Upper lobe of left lung (tissue), 6 donors: ENCODE measurements around the gene SEPSECS. TPM values are rescaled to one million over a fixed set of nuclear protein-coding genes. Genes with fewer than 3 reads are reported as not detected.
A peak's percentile ranks its signal among the peaks of the same experiment; 100 is the strongest.

ENCODE experiments used
- ATAC-seq, 2 donors: fragments of 200-7000 bp; cut with Tn5 transposase; one replicate each; pipeline ENCODE4 v1.9.1; 2022; ENCODE audit warnings: mild to moderate bottlenecking in 2 of 2, moderate library complexity in 2 of 2; ENCODE audit not compliant: low FRiP score in 2 of 2
- DNase-seq, 2 donors: peaks; one replicate each; pipeline ENCODE4 v3.0.0-alpha.2; 2019 to 2020
- H3K27ac ChIP-seq, 4 donors: fragments of 200-600 bp; sonication (generic); one replicate each; pipeline ENCODE4 v1.5.1; 2016 to 2019
- H3K27me3 ChIP-seq, 4 donors: fragments of 200-600 bp; sonication (generic); one replicate each; pipeline ENCODE4 v1.5.1; 2017 to 2019
- H3K36me3 ChIP-seq, 4 donors: fragments of 200-600 bp; sonication (generic); one replicate each; pipeline ENCODE4 v1.5.1; 2016 to 2019
- H3K4me1 ChIP-seq, 4 donors: fragments of 200-600 bp; sonication (generic); one replicate each; pipeline ENCODE4 v1.5.1; 2018 to 2019
- H3K4me3 ChIP-seq, 4 donors: fragments of 200-600 bp; sonication (generic); one replicate each; pipeline ENCODE4 v1.5.1; 2017 to 2019; ENCODE audit warnings: mild to moderate bottlenecking in 2 of 4, moderate library complexity in 1 of 4
- H3K9me3 ChIP-seq, 4 donors: fragments of 200-600 bp; sonication (generic); one replicate each; pipeline ENCODE4 v1.5.1; 2018 to 2019
- EP300 ChIP-seq, 4 donors: sonication (generic); formaldehyde crosslinking; IDR thresholded peaks; one replicate each; pipeline ENCODE4 v1.5.1; 2017; ENCODE audit warnings: antibody characterized with exemption in 4 of 4, control low read depth in 2 of 4
- POLR2A ChIP-seq, 4 donors: fragments of 450-650 bp; IDR thresholded peaks; one replicate each; pipeline ENCODE4 v1.5.1; 2016 to 2017; ENCODE audit warnings: antibody characterized with exemption in 4 of 4, mild to moderate bottlenecking in 2 of 4
- POLR2AphosphoS5 ChIP-seq, 2 donors: sonication (generic); formaldehyde crosslinking; IDR thresholded peaks; one replicate each; pipeline ENCODE4 v1.5.1; 2017; ENCODE audit warnings: antibody characterized with exemption in 2 of 2
- whole genome bisulfite sequencing, 2 donors: methylation state at CpG; one replicate each; pipeline ENCODE4 v1.1.5; 2017 to 2018; 5-methylcytosine and 5-hydroxymethylcytosine counted together
- total RNA-seq, 6 donors: library from RNA; depleted of rRNA in 4 of 6; stranded (reverse); fragments of >200 nt in 4 of 6; gene quantifications; one replicate each; pipeline versions ENCODE4 v1.1.0 to v1.2.1, GENCODE V29; 2016 to 2021
- TF ChIP-seq, protein P1 (sequence below), 6 experiments: fragments of 450-650 bp in 4 of 6; fragments of 200-600 bp in 2 of 6; sonication (generic) in 2 of 6; IDR thresholded peaks; one replicate each; pipeline ENCODE4 v1.5.1; 2016 to 2019; ENCODE audit warnings: antibody characterized with exemption in 6 of 6
- donor health status: DM: no; HTN: no; CAD: no; lungs with moderate emphysema.
- donor health status: DM: no; HTN: yes; CAD: no; lungs with severe emphysema.

Gene SEPSECS
- total RNA-seq, 6 donors from 2014 or later = 4.9 to 19.3 (median 8.9) TPM

DNA sequence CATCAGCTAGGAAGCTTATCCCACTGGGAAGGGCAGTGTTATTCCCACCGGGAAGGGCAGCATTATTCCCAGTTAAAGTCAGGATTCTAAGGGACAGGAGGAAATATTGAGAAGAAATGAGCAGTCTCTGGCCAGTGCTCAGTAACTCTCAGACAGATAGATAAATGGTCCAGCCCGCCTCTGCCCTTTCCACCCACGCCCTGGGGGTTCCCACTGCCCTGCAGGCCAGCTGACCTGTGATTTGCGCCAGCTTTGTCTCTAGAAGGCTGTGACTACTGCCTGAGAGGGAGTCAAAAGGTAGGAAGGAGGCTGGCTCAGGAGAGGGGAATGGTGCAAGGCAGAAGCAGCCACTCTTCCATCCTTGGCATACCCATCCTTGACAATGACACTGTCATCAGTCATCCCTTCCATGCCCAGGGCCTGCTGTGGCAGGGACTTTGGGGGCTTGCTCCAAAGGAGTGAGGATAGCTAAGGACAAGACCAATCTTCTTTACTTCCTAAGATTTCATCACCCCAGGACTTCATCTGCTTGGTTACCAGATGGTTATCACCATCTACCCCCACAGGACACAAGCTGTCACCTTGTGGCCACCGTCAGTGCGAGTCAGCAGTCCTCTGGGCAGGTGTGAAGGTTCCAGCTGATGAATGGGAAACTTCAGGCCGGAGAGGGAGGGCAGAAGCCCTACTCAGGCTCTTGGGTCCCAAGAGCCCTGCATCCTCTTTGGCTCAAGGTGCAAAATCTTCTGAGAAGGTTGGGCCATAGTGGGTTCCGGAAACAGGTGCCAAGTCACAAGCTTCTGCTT lies 49.5 kb downstream of the SEPSECS start:
- Histone ChIP-seq H3K36me3 (no peaks in the 10 kb centered on the region), H3K4me3 (no peak overlapping the region), H3K4me1 (no peaks in the 10 kb centered on the region), H3K27me3 (no peaks in the 10 kb centered on the region), H3K9me3 (no peaks in the 10 kb centered on the region), H3K27ac (no peak overlapping the region)
- 87 to 92% methylated on average over 7 to 8 of the region's 8 CpGs for WGBS, 2 donors
- no peak for TF ChIP-seq POLR2AphosphoS5 (IDR thresholded peaks at IDR 0.05)
- no peak for TF ChIP-seq POLR2A (IDR thresholded peaks at IDR 0.05)
- TF ChIP-seq EP300 (IDR thresholded peaks at IDR 0.05) = no peak
- TF ChIP-seq, protein P1, sequence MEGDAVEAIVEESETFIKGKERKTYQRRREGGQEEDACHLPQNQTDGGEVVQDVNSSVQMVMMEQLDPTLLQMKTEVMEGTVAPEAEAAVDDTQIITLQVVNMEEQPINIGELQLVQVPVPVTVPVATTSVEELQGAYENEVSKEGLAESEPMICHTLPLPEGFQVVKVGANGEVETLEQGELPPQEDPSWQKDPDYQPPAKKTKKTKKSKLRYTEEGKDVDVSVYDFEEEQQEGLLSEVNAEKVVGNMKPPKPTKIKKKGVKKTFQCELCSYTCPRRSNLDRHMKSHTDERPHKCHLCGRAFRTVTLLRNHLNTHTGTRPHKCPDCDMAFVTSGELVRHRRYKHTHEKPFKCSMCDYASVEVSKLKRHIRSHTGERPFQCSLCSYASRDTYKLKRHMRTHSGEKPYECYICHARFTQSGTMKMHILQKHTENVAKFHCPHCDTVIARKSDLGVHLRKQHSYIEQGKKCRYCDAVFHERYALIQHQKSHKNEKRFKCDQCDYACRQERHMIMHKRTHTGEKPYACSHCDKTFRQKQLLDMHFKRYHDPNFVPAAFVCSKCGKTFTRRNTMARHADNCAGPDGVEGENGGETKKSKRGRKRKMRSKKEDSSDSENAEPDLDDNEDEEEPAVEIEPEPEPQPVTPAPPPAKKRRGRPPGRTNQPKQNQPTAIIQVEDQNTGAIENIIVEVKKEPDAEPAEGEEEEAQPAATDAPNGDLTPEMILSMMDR (IDR thresholded peaks at IDR 0.05) = no peak
- DNase-seq (no peak), ATAC-seq (no peak)

DNA sequence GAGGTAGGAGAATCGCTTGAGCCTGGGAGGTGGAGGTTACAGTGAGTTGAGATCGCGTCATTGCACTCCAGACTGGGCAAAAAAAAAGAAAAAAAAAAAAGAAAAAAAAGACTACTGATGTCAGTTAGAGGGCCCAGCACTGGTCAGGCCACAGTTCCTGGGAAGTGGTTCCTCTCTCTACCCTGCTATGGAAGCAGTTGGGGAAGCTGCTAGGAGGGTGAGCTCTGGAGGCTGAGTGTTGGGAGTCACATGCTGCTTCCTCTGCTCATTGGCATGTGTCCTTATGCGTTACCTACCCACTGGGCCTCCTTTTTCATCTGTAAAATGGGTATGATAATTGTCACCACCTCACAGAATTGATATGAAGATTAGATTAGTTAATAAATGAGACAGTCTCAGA lies 50.7 kb downstream of the SEPSECS start:
- Histone ChIP-seq H3K4me1 (no peaks in the 10 kb centered on the region), H3K27ac (no peak overlapping the region), H3K9me3 (no peaks in the 10 kb centered on the region), H3K36me3 (no peaks in the 10 kb centered on the region), H3K27me3 (no peaks in the 10 kb centered on the region), H3K4me3 (no peak overlapping the region)
- no peak for ATAC-seq
- no peak for DNase-seq
- 78 to 94% methylated on average over 4 of the region's 4 CpGs for WGBS, 2 donors
- TF ChIP-seq POLR2AphosphoS5 (IDR thresholded peaks at IDR 0.05) (no peak), EP300 (IDR thresholded peaks at IDR 0.05) (no peak), POLR2A (IDR thresholded peaks at IDR 0.05) (no peak)
- TF ChIP-seq, protein P1 (IDR thresholded peaks at IDR 0.05) = no peak

DNA sequence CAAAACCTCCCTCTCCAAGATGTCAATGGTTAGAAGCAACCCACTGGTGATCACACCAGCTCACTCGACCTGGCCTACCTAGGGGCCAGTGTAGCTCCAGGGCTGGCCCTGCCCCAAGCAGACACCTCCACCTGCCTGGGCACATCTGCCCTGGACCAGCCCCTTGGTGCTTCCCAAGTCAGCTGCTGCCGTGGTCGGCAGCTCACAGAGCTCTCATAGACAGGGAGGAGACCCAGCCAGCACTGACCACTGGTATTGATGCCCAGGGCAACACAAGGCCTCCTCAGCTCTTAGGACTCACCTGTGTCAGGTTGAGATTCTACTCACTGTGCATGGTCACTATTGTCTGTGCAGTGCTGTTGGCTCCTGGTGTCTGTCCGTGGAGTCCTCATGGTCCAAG lies 51.7 kb downstream of the SEPSECS start:
- Histone ChIP-seq H3K36me3 (no peaks in the 10 kb centered on the region), H3K4me1 (no peaks in the 10 kb centered on the region), H3K4me3 (no peak overlapping the region), H3K9me3 (no peaks in the 10 kb centered on the region), H3K27ac (no peak overlapping the region), H3K27me3 (no peaks in the 10 kb centered on the region)
- ATAC-seq (peak in 1 of 2 donors; percentile 21), DNase-seq (peak in 1 of 2 donors; percentile 20)
- TF ChIP-seq POLR2AphosphoS5 (IDR thresholded peaks at IDR 0.05) (no peak), POLR2A (IDR thresholded peaks at IDR 0.05) (no peak), EP300 (IDR thresholded peaks at IDR 0.05) (no peak)
- TF ChIP-seq, protein P1 (IDR thresholded peaks at IDR 0.05) = no peak
- 85 to 86% methylated on average over 1 to 4 of the region's 4 CpGs for WGBS, 2 donors

DNA sequence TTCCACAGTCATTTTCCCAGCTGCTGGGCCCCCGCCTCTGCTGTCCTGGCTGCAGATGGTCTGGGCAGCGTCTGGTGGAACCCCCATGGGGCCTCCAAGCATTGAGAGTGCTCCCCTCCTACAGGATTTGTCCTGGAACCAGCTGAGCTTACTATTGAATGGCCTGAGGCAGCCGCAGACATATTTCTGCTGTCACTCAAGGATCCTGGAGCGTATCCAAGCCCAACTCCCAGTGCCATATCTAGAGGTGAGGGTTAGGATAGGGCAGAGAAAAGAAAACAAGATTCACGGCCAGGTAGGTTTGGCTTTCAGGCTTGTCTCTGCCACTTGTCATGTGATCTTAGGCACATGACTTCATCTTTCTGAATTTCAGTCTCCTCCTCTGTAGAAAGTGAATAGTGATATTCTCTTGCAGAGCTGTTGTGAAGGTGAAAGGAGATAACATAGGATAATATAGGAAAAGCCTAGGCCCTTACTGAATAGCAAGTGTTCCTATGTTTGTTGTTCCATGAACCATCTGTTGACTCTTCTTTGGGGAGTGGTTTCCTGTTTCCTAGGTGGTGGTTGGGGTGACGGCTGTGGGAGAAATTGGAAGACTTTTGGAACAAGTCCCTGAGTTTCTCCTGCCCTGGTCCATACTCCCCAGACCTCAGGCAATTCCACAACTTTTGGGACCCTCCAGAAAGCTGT lies 52.3 kb downstream of the SEPSECS start:
- no peak for TF ChIP-seq POLR2AphosphoS5 (IDR thresholded peaks at IDR 0.05)
- no peak for TF ChIP-seq POLR2A (IDR thresholded peaks at IDR 0.05)
- TF ChIP-seq EP300 (IDR thresholded peaks at IDR 0.05) = no peak
- TF ChIP-seq, protein P1 (IDR thresholded peaks at IDR 0.05) = no peak
- DNase-seq (peak in 1 of 2 donors; percentile 28), ATAC-seq (no peak)
- Histone ChIP-seq H3K27ac (no peak overlapping the region), H3K4me3 (no peak overlapping the region), H3K4me1 (no peaks in the 10 kb centered on the region), H3K27me3 (no peaks in the 10 kb centered on the region), H3K9me3 (no peaks in the 10 kb centered on the region), H3K36me3 (no peaks in the 10 kb centered on the region)
- 70 to 71% methylated on average over 6 of the region's 6 CpGs for WGBS, 2 donors
